ENCODE results near the gene PRSS56. TPM values are rescaled to one million over a fixed set of nuclear protein-coding genes. Genes with fewer than 3 reads are reported as not detected.

The PRSS56 gene
- total RNA-seq, 3 donors from 2014 or later, result not detected

DNA sequence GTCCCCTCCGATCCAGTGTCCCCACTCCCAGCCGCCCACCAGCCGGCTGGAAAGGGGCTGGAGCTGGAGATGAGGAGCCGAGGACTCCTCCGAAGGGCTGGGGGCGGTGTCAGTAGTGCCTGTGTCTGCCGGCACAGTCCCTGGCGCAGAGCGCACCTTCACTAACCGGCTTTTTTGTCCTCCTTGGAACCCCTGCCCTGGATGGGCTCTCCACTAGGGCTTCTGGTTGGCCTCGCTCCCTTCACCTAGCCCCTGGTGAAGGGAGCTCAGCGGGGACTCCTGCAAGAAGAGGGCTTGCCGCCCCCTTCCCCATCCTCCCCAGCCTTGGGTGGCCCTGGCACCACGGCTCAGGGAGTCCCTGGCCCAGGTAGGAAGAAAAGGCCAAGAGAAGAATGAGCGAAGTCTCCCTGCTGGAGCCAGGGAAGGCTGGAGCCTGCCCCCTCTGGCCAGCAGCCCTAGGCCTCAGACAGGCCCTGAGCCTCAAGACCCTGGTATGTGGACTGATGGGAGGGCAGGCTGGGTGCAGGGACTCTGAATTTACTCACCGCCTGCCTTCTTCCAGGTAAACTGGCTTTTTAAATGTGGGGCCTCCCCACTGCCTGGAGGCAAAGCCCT, 32.0 kb upstream of the PRSS56 start:
- peak overlapping the region in 2 of 3 donors; percentile 41 to 55 for H3K4me3 ChIP-seq
- no peak overlapping the region for H3K27ac ChIP-seq
- H3K27me3 ChIP-seq, result peaks cover 0 to 52% of the 10 kb centered on the region in 2 donors
- H3K4me1 ChIP-seq, result no peaks in the 10 kb centered on the region
- intact Hi-C loops (cut with DNase I; ENCODE audit: low total_unique reads), result no loop called here
- H3K36me3 ChIP-seq, result no peaks in the 10 kb centered on the region
- no peaks in the 10 kb centered on the region for H3K9me3 ChIP-seq
- DNase-seq (ENCODE audit: low spot score in 2 of 2), result no peak
- no peak for TF ChIP-seq POLR2AphosphoS5 (IDR thresholded peaks at IDR 0.05)
- TF ChIP-seq, protein P1, sequence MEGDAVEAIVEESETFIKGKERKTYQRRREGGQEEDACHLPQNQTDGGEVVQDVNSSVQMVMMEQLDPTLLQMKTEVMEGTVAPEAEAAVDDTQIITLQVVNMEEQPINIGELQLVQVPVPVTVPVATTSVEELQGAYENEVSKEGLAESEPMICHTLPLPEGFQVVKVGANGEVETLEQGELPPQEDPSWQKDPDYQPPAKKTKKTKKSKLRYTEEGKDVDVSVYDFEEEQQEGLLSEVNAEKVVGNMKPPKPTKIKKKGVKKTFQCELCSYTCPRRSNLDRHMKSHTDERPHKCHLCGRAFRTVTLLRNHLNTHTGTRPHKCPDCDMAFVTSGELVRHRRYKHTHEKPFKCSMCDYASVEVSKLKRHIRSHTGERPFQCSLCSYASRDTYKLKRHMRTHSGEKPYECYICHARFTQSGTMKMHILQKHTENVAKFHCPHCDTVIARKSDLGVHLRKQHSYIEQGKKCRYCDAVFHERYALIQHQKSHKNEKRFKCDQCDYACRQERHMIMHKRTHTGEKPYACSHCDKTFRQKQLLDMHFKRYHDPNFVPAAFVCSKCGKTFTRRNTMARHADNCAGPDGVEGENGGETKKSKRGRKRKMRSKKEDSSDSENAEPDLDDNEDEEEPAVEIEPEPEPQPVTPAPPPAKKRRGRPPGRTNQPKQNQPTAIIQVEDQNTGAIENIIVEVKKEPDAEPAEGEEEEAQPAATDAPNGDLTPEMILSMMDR (IDR thresholded peaks at IDR 0.05), result no peak
- TF ChIP-seq POLR2A (IDR thresholded peaks at IDR 0.05), result no peak

DNA sequence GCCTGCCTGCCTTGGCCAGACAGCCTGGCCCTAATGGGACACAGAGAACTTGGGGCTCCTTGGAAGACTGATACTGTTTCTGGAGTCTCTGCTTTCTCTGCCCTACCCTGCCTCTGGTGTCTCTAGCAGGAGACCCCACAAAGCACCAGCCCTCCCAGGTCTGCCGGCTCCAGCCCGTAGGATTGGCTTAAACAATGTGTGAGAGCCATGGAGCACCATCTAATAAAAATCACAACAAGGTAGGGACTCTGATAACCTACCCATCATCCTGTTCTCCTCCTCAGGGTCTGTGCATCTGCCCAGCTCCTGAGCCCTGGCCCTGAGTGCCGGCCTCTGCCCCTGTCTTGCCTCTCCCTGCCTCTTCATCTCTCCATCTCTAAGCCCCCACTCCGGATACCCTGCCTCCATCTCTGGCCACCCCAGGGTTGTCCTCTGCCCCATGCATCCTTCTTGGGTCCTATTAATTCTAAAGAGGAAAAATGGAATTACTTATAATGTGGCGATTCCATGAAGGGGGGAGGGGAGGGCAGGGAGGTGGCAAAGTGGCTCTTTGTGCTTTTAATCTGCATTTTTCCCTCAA, 31.4 kb upstream of the PRSS56 start:
- Histone ChIP-seq H3K4me3 (no peak overlapping the region), H3K4me1 (no peaks in the 10 kb centered on the region), H3K27ac (no peak overlapping the region), H3K36me3 (no peaks in the 10 kb centered on the region), H3K9me3 (no peaks in the 10 kb centered on the region), H3K27me3 (peaks cover 0 to 46% of the 10 kb centered on the region in 2 donors)
- TF ChIP-seq POLR2A (IDR thresholded peaks at IDR 0.05) (no peak), POLR2AphosphoS5 (IDR thresholded peaks at IDR 0.05) (no peak)
- TF ChIP-seq, protein P1 (IDR thresholded peaks at IDR 0.05), result no peak
- DNase-seq (ENCODE audit: low spot score in 2 of 2), result no peak
- intact Hi-C loops (cut with DNase I; ENCODE audit: low total_unique reads), result no loop called here

DNA sequence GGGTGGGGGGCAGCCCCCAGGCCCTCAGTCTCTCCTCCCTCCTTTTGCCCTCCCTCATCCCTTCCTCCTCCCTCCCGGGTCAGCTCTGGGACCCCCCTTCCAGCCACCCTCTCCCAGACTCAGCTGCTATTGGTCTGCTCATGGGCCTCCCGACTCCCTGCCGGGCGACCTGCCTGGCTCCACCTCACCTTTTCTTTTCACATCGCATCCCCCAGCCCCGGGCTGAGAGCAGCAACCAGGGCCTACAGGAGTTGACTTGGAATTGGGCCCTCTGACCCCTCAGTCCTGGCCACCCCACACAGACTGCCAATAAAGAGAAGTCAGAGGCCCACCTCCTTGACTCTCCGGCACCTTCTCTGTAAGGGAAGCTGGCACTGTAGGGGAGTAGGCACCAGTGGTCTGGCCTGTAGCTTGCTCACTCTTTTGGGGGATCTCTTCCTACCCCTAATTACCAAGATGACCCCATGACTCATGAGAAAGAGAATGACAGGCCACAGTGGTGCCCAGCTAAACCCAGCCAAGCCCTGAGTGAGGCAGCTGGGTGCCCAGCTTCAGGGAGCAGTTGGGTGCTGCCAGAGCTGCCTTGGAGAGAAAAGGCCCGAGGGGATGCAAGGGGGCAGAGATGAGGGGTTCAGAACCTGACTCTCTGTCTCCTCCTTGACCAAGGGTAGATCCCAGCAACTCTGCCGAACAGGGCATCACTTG, 30.5 kb upstream of the PRSS56 start:
- intact Hi-C loops (cut with DNase I; ENCODE audit: low total_unique reads), result no loop called here
- no peak overlapping the region for H3K4me3 ChIP-seq
- peaks cover 0 to 38% of the 10 kb centered on the region in 2 donors for H3K27me3 ChIP-seq
- H3K9me3 ChIP-seq, result no peaks in the 10 kb centered on the region
- no peak for TF ChIP-seq POLR2AphosphoS5 (IDR thresholded peaks at IDR 0.05)
- TF ChIP-seq POLR2A (IDR thresholded peaks at IDR 0.05), result no peak
- TF ChIP-seq, protein P1 (IDR thresholded peaks at IDR 0.05), result no peak
- H3K4me1 ChIP-seq, result no peaks in the 10 kb centered on the region
- no peak overlapping the region for H3K27ac ChIP-seq
- DNase-seq (ENCODE audit: low spot score in 2 of 2), result no peak
- no peaks in the 10 kb centered on the region for H3K36me3 ChIP-seq

DNA sequence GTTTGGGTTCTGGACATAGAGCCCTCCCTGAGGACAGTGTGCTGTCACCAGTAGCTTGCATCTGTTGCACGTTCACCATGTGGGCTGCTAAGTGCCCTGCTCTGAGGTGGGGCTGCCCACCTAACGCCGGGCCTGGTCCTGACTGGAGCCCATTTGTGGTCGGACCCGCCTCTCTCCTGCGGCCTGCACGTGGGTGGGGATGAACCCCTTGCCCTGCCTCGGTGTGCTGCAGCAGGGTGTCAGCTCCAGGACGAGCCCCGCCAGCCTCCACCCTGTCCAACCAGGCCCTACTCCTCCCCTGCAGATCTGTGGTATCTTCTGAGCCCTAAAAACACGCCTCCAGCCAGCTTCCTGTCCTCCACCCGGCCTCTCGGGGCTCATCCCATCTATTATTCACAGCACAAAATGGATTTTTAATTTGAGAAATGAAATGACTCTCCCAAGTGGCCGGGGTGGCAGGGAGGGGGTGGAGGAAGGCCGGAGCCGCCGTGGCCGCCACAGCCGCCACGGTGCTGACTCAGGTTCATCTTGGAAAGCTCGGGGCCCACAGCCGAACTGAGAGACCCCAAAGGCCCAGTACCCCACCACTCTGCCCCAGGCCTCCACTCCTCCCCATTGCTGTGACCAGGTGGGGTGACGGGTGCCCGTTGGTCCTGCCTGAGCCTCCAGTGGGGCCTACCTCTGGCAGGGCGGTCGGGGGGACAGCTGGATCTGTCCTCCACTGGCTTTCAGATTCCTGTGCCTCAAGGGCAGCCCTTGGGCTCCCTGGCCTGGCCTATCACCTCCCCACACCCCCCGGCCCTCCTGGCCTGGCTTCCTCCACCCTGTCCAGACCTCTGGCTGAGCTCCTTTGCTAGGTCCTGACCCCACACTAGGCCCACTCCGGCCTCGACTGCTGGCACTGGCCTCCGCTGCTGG, 29.7 kb upstream of the PRSS56 start:
- Histone ChIP-seq H3K4me1 (no peaks in the 10 kb centered on the region), H3K9me3 (no peaks in the 10 kb centered on the region), H3K4me3 (no peak overlapping the region), H3K36me3 (no peaks in the 10 kb centered on the region), H3K27me3 (peaks cover 0 to 29% of the 10 kb centered on the region in 2 donors), H3K27ac (no peak overlapping the region)
- intact Hi-C loops (cut with DNase I; ENCODE audit: low total_unique reads), result no loop called here
- TF ChIP-seq POLR2A (IDR thresholded peaks at IDR 0.05) (no peak), POLR2AphosphoS5 (IDR thresholded peaks at IDR 0.05) (no peak)
- TF ChIP-seq, protein P1 (IDR thresholded peaks at IDR 0.05), result no peak
- DNase-seq (ENCODE audit: low spot score in 2 of 2), result no peak

All from breast epithelium (tissue), 4 donors.